ENCODE measurements around the gene KPRP. TPM values are rescaled to one million over a fixed set of nuclear protein-coding genes. Genes with fewer than 3 reads are reported as not detected.

Gene KPRP
- polyA plus RNA-seq, 3 donors: not detected

GRCh38 chr1:152770411-152770810, 12.6 kb downstream of the KPRP start:
- no peak for DNase-seq (ENCODE audit: low read depth in 3 of 3, low spot score in 2 of 3)

GRCh38 chr1:152774875-152775274, 17.1 kb downstream of the KPRP start, which contains the start of gene LCE1F:
Gene LCE1F (plus strand): TSS chr1:152775140. CDS start chr1:152776372, 1,232 bp downstream.
- DNase-seq (ENCODE audit: low read depth in 3 of 3, low spot score in 2 of 3): no peak

GRCh38 chr1:152776361-152776760, 18.5 kb downstream of the KPRP start:
- no peak for DNase-seq (ENCODE audit: low read depth in 3 of 3, low spot score in 2 of 3)

- DNase-seq (ENCODE audit: low read depth in 3 of 3, low spot score in 2 of 3): no peak
Measured at GRCh38 chr1:152777510-152778137, 19.8 kb downstream of the KPRP start.

- no peak for DNase-seq (ENCODE audit: low read depth in 3 of 3, low spot score in 2 of 3)
Measured at GRCh38 chr1:152783095-152783494, 25.3 kb downstream of the KPRP start.

GRCh38 chr1:152786077-152786476, 28.3 kb downstream of the KPRP start, which contains the start of gene LCE1E:
Gene LCE1E (plus strand): TSS chr1:152786257. CDS start chr1:152787300, 1,043 bp downstream.
- no peak for DNase-seq (ENCODE audit: low read depth in 3 of 3, low spot score in 2 of 3)

GRCh38 chr1:152795686-152796085, 37.9 kb downstream of the KPRP start:
- DNase-seq (ENCODE audit: low read depth in 3 of 3, low spot score in 2 of 3): no peak

- DNase-seq (ENCODE audit: low read depth in 3 of 3, low spot score in 2 of 3): no peak
Measured at GRCh38 chr1:152796421-152796820, 38.6 kb downstream of the KPRP start, which contains the start of gene LCE1D. Gene LCE1D (plus strand): TSS chr1:152796721. CDS start chr1:152797795, 1,074 bp downstream.

- no peak for DNase-seq (ENCODE audit: low read depth in 3 of 3, low spot score in 2 of 3)
Measured at GRCh38 chr1:152801333-152801732, 43.5 kb downstream of the KPRP start.

GRCh38 chr1:152806576-152806975, 48.8 kb downstream of the KPRP start, which contains the start of gene LCE1C:
Gene LCE1C (minus strand): TSS chr1:152806651. CDS start chr1:152805478, 1,173 bp downstream.
- DNase-seq (ENCODE audit: low read depth in 3 of 3, low spot score in 2 of 3): no peak

GRCh38 chr1:152811050-152811449, 53.2 kb downstream of the KPRP start:
- DNase-seq (ENCODE audit: low read depth in 3 of 3, low spot score in 2 of 3): no peak

Other genes with a start within 250 kb of the KPRP start
- not detected for gene LCE5A, start 247.2 kb upstream of the KPRP start, polyA plus RNA-seq (ENCODE audit: insufficient read length in 3 of 3)
- not detected for gene CRCT1, start 243.5 kb upstream of the KPRP start, polyA plus RNA-seq (ENCODE audit: insufficient read length in 3 of 3)
- gene LCE3E, start 191.2 kb upstream of the KPRP start, polyA plus RNA-seq (ENCODE audit: insufficient read length in 3 of 3): not detected
- gene LCE3D, start 177.5 kb upstream of the KPRP start, polyA plus RNA-seq (ENCODE audit: insufficient read length in 3 of 3): not detected
- gene LCE3C, start 157.8 kb upstream of the KPRP start, polyA plus RNA-seq (ENCODE audit: insufficient read length in 3 of 3): not detected
- gene LCE3B, start 144.2 kb upstream of the KPRP start, polyA plus RNA-seq (ENCODE audit: insufficient read length in 3 of 3): not detected
- gene LCE3A, start 134.9 kb upstream of the KPRP start, polyA plus RNA-seq (ENCODE audit: insufficient read length in 3 of 3): not detected
- gene LCE2D, start 94.6 kb upstream of the KPRP start, polyA plus RNA-seq (ENCODE audit: insufficient read length in 3 of 3): not detected
- gene LCE2C, start 82.7 kb upstream of the KPRP start, polyA plus RNA-seq (ENCODE audit: insufficient read length in 3 of 3): not detected
- gene LCE2B, start 71.9 kb upstream of the KPRP start, polyA plus RNA-seq (ENCODE audit: insufficient read length in 3 of 3): not detected
- gene LCE2A, start 59.7 kb upstream of the KPRP start, polyA plus RNA-seq (ENCODE audit: insufficient read length in 3 of 3): not detected
- not detected for gene LCE4A, start 49.9 kb upstream of the KPRP start, polyA plus RNA-seq (ENCODE audit: insufficient read length in 3 of 3)
- gene LCE1F, start 17.1 kb downstream of the KPRP start, polyA plus RNA-seq (ENCODE audit: insufficient read length in 3 of 3): not detected
- not detected for gene LCE1E, start 28.2 kb downstream of the KPRP start, polyA plus RNA-seq (ENCODE audit: insufficient read length in 3 of 3)
- gene LCE1D, start 38.7 kb downstream of the KPRP start, polyA plus RNA-seq (ENCODE audit: insufficient read length in 3 of 3): not detected
- gene LCE1C, start 48.6 kb downstream of the KPRP start, polyA plus RNA-seq (ENCODE audit: insufficient read length in 3 of 3): not detected
- gene LCE1B, start 53.9 kb downstream of the KPRP start, polyA plus RNA-seq (ENCODE audit: insufficient read length in 3 of 3): not detected
- not detected for gene LCE1A, start 69.4 kb downstream of the KPRP start, polyA plus RNA-seq (ENCODE audit: insufficient read length in 3 of 3)
- gene LCE6A, start 84.8 kb downstream of the KPRP start, polyA plus RNA-seq (ENCODE audit: insufficient read length in 3 of 3): not detected
- not detected for gene LCE7A, start 102.0 kb downstream of the KPRP start, polyA plus RNA-seq (ENCODE audit: insufficient read length in 3 of 3)
- gene SMCP, start 120.3 kb downstream of the KPRP start, polyA plus RNA-seq (ENCODE audit: insufficient read length in 3 of 3): not detected
- gene IVL, start 150.5 kb downstream of the KPRP start, polyA plus RNA-seq (ENCODE audit: insufficient read length in 3 of 3): under 1 TPM in 2 of 3 donors, not detected in 1; 0.21 to 0.42 TPM
- not detected for gene SPRR5, start 189.2 kb downstream of the KPRP start, polyA plus RNA-seq (ENCODE audit: insufficient read length in 3 of 3)
- not detected for gene SPRR4, start 212.6 kb downstream of the KPRP start, polyA plus RNA-seq (ENCODE audit: insufficient read length in 3 of 3)
- not detected for gene SPRR1A, start 226.1 kb downstream of the KPRP start, polyA plus RNA-seq (ENCODE audit: insufficient read length in 3 of 3)
- gene SPRR3, start 243.7 kb downstream of the KPRP start, polyA plus RNA-seq (ENCODE audit: insufficient read length in 3 of 3): under 1 TPM in 1 of 3 donors, not detected in 2; 0.21 TPM